GM18909 (cell line): ENCODE measurements around the gene ABHD14A.

Experiments used
- ATAC-seq: cut with Tn5 transposase; IDR thresholded peaks from one replicate; pipeline ENCODE4 v1.9.1; 2021; ENCODE audit warnings: mild to moderate bottlenecking; ENCODE audit not compliant: unreplicated experiment, poor library complexity

Gene ABHD14A

DNA sequence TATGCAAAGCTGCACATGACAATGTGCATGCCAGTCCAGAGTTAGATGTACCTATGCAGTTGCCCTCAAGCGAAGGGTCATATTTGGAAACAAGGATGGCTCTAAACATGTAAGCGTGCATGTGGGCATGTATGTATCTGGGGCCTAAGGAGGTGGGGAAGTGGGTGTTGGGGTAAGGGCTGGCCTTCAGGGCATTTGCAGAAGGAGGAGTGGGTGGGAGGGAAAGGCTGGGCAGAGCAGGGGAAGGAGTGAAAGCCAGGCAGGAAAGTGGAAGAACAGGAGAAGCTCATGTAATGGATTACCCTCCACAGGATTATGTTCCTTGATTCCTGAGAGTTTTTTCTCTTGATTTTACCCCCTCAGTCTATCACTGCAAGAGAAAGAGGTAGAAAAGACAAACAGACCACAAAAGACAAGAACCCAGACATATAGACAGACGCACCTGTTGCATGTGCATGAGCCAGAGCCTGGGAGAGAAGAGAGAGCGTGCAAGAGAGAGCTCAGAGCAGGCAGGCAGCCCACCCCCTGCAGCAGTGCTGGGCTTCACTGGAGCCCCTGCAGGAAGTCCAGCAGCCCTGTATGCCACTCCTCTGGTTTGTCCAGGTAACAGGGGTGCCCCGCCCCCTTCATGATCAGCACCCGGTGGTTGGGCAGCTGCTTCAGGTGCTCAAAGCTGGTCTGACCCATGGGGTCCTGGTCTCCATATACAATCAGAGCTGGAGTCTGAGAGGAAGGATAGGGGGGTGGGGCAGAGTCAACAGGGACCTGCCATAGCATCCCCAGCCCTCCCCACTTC is 5.8 kb upstream of the ABHD14A start:
- ATAC-seq = no peak

DNA sequence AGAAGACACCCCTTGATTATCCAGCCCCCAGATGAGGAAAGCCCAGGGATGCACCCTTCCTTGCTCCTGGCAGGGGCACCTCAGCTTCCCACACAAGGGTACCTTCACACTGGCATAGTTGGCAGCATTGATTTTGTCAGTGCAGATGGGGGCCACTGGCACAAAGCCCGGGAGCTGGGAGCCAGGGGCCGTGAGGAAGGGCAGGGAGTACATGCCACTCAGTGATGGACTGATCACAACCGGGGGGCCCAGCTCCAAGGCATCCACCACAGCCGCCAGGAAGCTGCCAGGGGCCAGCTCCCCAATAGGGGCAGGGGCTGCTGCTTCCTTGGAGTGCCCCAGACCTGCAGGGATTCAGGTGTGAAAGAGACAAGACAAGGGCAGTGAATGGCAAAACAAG is 5.0 kb upstream of the ABHD14A start:
- ATAC-seq = no peak

DNA sequence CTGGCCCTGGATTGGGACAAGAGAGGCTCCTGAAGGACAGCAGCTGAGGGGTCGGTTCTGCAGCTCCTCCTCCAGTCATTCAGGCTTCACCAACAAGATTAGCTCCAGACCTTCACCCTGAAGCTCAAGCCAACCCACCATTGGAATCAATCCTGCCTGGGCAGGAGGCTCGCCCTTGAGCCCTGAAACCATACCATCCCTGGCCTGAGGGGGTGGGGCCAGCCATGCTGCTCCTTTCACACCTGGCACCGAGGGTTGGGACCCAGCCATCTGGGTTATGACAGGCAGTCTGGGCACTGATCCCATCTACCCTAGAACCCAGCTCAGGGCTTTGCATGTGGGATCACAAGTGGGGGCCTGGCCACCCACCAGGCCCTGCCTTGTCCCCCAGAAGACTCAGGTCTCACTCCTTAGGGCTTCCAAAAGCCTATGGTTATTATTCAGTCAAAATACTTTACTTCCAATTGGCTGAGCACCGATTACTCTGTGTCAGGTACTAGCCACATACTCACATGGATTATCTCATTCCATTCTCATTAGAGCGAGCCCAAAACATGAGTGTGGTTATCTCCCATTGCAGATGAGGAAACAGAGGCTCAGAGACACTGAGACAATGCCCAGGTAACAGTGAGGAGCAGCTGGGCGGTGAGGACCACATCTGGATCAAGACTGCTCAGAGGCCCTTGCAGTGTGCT is 4.1 kb upstream of the ABHD14A start:
- ATAC-seq = no peak

DNA sequence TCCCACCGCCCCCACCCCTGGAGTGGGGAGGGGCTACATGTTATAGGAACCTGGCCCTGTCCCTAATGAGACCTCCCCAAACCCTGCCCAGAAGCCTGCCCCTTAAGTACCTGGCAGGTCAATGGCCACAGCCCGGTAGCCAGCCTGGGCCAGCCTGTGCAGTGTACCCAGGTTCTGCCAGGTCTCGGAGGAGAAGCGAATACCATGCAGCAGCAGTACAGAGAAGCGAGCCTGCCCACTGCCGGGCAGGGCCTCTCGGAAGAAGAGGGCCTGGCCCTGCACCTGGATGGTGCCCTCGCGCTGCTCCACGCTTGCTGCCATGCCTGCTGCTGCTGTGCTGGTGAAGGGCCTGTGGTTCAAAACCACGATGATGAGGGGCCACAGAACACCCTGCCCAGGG is 3.5 kb upstream of the ABHD14A start:
- no peak for ATAC-seq

DNA sequence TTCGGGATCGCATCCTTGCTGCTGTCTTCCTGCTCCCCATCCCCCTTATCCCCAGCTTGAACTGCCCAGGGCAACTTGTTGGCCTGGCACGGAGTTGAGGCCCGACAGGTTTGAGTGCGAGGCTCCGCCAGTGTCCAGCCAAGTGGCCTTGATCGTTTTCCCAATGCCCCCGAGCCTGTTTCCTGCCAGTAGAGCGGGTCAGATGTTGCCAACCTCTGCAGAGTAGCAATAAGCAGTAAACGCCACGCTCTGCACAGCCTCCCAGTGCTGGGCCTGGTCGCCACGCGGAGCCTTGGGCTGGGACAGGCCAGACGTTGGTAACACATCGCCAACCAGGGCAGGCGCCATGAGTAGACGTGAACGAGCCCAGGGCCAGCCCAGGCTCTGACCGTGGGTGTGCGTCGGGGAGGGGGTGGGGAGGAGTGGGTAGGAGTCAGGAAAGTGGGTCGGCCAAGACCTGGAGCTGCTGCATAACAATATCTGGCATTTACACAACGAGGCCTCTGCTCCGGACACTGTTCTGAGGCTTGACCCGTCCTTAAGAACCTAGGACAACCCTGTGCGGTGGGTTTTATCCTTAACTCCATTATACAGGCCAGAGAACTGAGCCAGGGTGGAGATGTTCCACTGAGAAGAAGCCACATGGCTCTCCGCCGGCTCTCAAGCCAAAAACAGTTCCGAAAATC is 444 bp upstream of the ABHD14A start:
- peak; percentile 5 for ATAC-seq

DNA sequence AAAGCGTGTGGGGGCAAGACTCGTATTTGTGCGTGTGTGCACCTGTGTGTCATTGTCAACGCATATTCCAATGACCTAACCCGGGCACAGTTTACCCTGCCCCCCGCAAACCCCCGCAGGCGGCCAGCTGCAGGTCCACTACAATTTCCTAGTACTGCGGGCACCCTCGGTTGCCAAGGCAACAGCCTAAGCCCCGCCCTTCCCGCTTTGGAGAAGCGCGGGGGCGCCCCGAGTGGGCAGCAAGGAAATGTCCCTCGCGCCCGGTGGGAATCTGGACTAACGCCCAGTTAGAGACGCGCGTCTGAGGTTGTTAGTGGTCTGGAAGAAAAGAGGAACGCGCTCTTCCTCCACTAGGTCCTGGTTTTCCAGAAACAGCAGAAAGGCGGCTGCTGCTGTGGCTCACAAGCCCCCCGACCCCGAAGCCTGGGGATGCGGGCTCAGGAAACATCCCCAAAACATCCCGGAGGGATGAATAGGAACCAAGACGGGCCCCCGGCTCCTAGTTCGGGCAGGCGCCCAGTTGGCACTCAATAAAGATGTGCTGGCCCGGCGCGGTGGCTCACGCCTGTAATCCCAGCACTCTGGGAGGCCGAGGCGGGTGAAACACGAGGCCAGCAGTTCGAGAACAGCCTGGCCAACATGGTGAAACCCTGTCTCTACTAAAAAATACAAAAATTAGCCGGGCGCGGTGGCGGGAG is 1.1 kb downstream of the ABHD14A start:
- no peak for ATAC-seq

DNA sequence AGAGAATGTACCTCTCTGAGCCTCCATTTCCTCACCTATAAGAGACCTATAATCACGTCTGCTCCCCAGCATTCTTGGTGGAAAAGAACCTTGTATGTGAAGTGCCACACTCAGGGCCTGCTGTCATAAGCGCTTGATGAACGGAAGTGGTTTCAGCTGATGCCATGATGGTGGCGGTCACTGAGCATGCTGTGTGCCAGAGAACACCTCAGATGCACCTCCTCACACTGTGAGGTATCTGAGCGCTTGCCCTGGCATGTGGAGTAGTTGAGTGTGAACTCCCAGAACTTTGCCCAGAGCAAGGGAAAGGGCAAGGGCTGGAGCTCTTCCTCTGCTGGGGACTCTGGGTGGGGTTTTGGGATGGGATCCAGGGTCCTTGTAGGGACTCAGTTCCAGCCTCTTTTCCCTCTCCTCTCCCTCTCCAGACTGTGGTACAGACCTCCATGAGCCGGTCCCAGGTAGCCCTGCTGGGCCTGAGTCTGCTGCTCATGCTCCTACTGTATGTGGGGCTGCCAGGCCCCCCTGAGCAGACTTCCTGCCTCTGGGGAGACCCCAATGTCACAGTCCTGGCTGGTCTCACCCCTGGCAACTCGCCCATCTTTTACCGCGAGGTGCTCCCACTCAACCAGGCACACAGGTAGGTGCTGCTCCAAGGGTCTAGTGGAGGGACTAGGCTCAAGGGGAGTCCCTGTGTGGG is 2.7 kb downstream of the ABHD14A start:
- ATAC-seq = no peak

DNA sequence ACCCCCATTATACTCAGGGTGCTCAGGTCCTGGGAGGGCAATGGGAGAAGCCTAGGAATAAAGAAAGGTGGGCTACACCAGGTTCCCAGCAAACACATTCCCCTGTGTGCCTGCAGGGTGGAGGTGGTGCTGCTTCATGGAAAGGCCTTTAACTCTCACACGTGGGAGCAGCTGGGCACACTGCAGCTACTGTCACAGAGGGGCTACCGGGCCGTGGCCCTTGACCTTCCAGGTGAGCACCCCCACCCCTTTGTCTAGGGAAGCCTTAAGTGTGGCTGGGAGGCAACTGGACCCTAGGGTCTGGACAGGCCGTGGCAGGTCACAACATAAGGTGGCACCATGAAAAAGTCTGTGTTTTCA is 3.3 kb downstream of the ABHD14A start:
- no peak for ATAC-seq

DNA sequence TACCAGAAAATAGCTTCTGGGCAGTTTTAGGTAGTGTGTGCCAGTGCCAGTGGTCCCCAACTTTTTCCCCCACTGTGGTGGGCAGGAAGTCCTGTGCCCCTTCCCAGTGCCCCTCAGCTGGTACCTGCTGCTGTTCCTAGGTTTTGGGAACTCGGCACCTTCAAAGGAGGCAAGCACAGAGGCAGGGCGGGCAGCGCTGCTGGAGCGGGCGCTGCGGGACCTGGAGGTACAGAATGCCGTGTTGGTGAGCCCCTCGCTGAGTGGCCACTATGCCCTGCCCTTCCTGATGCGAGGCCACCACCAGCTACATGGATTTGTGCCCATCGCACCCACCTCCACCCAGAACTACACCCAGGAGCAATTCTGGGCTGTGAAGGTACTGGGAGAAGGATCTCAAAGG is 5.4 kb downstream of the ABHD14A start:
- ATAC-seq = no peak

DNA sequence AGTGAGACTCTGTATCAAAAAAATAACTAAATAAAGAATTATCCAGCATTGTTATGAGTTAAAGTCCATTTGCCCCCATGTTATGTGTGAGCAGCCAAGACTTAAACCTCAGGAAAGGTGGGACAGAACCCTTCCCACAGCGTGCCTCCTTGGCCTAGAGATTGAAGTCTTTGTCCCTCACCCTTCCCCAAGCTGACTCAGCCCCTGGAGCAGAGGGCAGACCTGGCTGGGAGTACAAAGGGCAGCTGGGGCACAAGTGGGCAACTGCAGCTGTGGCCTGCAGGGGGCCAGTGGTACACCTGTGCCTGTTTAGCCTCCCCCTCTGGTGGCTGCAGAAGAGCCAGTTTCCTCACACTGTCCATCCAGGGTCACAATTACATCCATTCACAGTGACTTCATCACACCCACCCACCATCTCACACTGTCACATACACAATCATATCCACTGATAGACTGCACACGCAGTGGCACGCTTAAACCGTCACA is 7.5 kb downstream of the ABHD14A start:
- ATAC-seq = peak; percentile 51

DNA sequence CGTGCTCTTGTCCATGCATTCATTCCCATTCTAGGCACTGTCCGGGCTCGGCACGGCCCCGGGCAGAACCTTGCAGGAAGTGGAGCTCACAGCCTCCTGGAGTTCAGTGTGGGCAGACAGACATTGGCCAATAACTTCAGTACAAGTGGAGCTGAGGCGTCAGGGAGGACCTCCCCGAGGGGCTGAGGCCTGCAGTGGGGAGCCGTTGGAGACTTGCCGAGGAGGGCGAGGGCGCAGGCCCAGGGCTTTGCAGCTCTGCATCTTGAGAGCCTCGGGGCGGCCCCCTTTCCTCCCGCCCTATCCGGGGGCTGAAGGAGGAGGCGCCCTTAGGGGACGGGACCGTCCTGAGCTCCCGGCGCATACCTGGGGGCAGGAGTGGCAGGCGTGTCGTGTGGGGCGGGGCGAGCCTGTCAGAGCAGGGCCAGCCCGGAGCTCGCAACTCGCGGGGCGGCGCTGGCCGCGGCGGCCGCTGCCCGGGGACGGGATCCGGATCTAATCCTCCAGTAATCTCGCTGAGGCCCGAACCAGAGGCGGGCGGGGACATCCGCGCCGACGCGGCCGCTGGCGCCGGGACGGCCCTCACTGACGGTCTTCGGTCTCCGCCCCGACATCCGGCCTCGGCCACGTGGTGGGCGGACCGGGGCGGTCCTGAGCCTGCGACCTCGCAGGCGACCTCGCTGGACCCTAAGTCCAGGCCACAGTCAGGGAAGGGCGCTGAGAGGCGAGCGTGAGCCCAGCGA is 8.1 kb downstream of the ABHD14A start, which contains the start of gene ACY1:
ACY1 (plus strand) TSS at position 698 of the 740 bp plus-strand sequence. CDS start 530 bp downstream, outside the sequence.
- ATAC-seq = peak; percentile 75

DNA sequence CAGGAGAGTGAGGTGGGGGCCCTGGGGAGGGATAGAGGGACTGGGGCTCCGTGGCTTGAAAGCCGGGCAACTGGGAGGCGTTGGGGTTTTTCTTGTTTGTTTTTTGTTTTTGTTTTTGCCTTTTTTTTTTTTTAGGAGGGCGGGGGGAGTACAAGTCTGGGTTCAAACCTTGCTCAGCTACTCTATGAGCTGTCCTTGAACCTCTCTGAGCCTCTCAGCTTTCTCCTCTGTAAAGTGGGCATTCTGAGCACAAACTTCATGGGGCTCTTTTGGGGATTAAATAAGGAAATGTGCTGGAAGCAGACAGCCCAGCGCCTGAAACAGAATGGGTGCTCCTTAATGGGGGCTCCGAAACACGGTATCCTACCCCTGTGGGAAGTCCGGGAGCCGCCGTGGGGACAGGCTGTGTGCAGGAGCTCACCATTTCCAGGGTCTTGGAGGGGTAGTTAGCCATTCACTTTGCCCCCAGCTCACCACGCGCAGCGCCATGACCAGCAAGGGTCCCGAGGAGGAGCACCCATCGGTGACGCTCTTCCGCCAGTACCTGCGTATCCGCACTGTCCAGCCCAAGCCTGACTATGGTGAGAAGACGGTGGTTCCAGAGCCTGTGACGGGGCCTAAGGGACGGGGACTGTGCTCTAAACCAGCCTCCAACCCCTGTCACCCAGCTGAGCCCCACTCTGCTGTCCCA is 8.9 kb downstream of the ABHD14A start:
- no peak for ATAC-seq

DNA sequence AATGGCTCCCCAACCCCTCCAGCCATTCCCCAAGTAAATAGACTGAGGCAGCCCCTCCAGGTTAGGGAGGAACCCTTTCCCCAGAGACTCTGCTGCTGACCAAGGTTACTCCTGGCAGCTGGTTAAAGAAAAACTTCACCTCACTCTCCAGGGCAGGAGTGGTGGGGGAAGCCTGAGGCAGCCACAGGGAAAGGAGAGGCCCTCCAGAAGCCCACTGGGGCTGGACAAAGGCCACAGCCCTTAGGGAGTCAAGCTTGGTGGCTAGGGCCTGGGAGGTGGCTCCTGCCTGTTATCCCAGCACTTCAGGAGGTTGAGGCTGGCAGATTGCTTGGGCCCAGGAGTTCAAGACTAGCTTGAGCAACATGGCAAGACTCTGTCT is 9.4 kb downstream of the ABHD14A start:
- no peak for ATAC-seq

DNA sequence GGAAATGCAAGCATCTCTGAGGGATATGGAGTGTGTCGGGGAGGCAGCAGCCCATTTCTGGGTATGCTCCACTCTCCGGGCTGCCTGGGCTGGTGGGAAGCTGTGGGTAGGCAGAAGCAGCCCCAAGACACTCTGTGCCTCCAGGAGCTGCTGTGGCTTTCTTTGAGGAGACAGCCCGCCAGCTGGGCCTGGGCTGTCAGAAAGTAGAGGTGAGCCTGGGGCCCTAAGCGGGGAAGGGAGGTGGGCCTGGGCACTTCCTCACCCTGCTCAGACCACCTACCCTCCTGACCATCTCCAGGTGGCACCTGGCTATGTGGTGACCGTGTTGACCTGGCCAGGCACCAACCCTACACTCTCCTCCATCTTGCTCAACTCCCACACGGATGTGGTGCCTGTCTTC is 10.2 kb downstream of the ABHD14A start:
- ATAC-seq = no peak

DNA sequence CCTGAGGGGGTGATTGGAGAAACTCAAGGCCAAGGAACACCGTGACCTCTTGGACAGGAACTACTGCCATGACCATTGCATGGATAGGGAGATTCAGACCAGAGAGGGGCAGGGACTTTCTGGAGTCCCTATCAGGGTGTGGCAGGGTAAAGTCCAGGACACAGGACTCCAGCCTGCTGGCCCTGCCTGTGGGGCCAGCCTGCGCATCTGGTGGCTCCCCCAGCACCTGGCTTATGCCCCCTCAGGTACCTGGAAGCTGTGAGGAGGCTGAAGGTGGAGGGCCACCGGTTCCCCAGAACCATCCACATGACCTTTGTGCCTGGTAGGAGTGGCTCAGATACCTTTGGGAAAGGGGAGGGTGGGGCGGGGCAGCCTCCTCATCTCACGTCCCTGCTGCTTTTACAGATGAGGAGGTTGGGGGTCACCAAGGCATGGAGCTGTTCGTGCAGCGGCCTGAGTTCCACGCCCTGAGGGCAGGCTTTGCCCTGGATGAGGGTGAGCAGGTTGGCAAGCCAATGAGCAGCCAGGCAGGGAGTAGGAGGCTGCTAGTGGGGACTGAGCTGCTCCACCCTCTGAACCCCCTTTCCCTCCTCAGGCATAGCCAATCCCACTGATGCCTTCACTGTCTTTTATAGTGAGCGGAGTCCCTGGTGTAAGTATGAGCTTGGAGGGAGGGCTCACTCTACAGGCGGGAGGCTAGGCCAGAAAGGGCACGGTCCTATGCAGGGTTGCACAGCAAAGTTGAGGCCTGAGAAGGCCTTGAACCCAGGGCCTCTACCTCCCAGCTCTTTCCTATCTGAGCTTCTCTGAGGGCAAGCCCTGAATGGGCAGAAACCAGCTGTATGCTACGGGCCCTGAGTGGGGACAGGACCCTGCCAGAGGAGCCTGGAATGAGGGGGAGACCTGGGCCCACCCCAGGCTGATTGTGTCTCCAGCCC is 11.4 kb downstream of the ABHD14A start:
- ATAC-seq = no peak

DNA sequence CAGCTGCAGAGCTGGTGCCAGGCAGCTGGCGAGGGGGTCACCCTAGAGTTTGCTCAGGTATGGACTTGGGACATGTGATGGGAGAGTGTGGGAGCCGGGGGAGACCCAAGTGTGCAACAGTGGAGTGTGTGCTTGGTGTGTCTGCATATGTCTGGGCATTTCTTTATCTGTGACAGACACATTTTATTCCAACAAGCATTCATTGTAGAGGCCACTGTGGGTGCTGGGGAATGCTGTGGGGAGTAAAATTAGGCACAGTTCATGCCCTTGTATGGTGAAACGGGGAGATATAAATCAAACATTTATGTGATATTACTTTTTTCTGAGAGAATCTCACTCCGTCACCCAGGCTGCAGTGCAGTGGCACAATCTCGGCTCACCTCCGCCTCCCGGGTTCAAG is 12.7 kb downstream of the ABHD14A start:
- no peak for ATAC-seq

DNA sequence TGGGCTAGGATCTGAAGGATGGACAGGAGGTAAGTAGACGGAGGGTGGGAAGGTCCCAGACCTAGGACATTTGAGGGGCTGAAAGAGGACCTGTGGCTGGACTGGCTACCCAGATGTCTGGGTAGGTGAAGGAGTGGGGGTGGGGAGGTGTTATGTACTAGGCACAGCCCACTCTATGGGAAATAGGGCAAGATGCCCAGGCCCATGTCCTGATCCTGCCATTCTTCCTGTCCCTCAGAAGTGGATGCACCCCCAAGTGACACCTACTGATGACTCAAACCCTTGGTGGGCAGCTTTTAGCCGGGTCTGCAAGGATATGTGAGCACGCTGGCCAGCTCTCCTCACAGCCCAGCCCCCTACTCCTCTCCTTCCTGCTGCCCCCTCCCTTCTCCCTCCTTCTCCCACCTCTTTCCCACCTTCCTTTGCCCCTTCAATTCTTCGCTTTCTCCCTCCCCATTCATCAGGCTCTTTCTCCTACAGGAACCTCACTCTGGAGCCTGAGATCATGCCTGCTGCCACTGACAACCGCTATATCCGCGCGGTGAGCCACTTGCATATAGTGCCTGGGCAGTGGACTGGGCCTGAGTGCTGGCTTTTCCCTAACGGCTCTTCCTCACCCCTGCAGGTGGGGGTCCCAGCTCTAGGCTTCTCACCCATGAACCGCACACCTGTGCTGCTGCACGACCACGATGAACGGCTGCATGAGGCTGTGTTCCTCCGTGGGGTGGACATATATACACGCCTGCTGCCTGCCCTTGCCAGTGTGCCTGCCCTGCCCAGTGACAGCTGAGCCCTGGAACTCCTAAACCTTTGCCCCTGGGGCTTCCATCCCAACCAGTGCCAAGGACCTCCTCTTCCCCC is 13.7 kb downstream of the ABHD14A start:
- ATAC-seq = no peak
